HG03571 (cell line): ENCODE data around the gene LEF1.
"Not testable (repeated sequence)": the region's sequence is repeated elsewhere in the genome, so short reads cannot be mapped to it uniquely, and the experiment has no call there.

Experiments
- ATAC-seq: cut with Tn5 transposase; IDR thresholded peaks from one replicate; pipeline ENCODE4 v1.9.1; 2021; ENCODE audit not compliant: unreplicated experiment

Gene LEF1

DNA sequence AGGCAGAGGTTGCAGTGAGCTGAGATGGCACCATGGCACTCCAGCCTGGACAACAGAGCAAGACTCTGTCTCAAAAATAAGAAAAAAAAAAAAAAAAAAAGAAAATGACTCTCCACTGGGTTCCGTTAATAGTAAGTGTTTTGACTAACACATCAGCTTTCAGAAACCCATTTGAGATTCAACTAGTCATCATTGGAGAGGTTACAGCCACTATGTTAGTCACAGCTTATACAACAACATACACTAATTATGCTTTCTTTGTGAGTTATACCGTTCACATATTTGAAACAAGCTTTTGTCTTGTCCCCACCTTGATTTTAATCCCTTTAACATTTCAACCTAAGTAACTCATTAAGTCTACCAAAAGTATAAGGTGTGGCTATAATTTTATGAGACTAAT lies 130.8 kb downstream of the LEF1 start:
- ATAC-seq, result no peak

DNA sequence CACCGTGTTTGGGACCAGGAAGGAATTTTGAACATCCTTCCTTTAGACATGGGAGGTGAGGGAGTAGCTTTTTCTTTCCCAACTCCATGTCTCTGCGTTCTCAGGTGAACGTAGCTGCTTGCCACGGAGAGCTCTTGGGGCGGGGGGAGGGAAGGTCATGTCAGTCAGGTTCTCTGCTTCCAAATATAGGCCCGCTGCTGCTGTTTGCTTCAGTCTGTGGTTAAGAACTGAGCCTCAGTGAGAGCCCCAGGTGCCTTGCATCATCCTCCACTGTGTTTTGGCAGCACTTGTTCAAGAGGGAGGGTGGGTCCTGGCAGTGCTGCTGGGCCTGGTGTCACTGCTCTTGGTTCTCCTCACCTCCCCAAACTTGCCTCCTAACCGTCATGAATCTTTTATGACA lies 132.5 kb downstream of the LEF1 start:
- ATAC-seq, result peak; percentile 88

GRCh38 chr4:108035691-108036090 lies 133.0 kb downstream of the LEF1 start:
- no peak for ATAC-seq

DNA sequence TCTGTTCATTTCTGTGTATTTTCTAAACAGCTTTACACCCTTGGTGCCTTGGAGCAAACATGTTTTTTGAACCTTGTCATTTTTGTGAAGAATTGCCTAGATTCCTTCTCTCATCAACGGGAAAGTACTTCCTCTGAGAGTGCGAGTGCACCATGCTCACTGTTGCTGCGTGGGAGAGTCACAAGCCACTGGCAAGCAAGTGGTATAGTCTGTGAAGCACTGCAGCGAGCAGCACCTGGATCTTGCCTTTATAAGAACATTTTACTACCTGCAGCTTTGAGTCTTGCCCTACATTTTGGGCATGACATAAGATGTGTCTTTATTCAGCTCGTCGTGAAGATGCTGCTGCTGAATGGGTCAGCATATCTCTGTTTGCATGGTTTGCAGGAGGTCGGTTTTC lies 134.2 kb downstream of the LEF1 start:
- no peak for ATAC-seq

DNA sequence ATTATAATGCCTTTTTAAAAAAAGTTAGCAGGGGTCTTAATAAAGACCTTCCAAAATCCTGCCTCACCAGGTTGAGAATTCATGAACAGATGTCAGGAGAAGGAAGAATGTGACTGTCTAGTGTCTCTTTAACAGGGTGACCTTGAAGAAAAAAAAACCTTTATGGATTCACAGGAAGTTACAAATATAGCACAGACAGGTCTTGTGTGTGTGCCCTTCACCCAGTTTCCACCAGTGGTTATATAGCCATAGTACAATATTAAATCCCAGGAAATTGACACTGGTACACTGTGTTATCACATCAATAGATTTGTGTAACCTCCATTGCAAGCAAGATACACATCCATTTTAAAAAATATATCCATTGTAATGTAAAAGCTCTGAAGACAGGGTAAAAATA lies 135.4 kb downstream of the LEF1 start:
- no peak for ATAC-seq

- ATAC-seq, result no peak
Measured at GRCh38 chr4:108031427-108032083, 137.2 kb downstream of the LEF1 start.

GRCh38 chr4:108030332-108030731 lies 138.4 kb downstream of the LEF1 start:
- ATAC-seq, result peak; percentile 91

GRCh38 chr4:108029731-108030130 lies 139.0 kb downstream of the LEF1 start:
- no peak for ATAC-seq

DNA sequence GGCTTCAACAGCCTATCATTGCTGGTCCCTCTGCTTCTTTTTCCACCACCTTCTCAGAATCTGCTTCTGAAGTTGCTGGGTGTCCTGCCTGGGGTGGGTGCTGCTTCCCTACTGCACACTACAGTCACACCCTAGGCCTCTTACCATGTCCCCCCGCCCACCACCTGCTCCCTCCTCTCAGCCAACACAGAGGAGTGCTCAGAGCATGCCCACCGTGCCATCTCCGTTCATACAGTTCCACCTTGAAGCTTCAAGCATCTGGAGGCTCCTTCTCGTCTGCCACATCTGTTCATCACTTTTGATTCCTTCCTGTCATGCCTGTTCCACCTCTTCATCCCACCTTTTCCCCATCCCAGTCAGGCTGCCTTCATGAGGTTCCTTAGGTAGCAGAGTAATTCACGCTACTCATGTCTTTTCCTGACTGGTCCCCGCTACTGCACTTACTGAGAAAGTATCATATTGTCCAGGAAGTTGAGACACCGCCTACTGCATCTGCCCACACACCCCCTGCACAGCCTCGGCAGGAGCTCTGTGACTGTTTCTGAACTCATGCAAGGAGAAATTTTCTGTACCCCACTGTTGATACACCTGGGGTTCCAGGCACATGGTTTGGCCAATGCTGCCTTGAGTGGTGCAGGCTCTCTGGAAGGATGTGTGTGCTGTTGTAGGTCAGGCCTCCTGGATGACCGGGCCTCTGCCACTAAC lies 139.6 kb downstream of the LEF1 start:
- ATAC-seq, result no peak

DNA sequence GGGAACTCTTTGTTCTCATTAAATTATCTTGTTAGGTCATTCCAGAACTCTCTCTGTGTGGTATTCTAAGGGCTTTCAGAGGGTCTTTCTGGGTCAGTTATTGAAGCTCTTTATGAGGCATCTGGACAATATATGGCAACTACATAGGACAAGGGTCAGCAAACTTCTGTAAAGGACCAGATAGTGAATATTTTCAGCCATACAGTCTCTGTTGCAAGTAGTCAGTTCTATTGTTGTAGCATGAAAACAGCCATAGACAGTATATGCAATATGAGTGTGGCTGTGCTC lies 143.9 kb downstream of the LEF1 start:
- no peak for ATAC-seq

- no peak for ATAC-seq
Measured at GRCh38 chr4:108024085-108024877, 144.5 kb downstream of the LEF1 start.

DNA sequence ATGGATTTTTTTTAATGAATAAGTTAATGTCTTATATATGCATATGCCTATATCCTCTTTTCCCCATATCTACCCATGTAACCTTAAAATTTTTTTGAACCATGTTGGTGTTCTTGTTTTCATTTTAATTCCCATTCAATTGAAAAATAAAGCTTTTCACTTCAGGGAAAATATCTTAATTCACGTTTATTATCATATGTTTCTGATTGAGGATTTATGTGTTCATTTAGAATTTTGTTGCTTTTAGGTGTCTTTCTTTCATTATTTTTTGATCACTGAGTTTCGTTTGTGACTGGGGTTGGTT lies 149.9 kb downstream of the LEF1 start:
- no peak for ATAC-seq

DNA sequence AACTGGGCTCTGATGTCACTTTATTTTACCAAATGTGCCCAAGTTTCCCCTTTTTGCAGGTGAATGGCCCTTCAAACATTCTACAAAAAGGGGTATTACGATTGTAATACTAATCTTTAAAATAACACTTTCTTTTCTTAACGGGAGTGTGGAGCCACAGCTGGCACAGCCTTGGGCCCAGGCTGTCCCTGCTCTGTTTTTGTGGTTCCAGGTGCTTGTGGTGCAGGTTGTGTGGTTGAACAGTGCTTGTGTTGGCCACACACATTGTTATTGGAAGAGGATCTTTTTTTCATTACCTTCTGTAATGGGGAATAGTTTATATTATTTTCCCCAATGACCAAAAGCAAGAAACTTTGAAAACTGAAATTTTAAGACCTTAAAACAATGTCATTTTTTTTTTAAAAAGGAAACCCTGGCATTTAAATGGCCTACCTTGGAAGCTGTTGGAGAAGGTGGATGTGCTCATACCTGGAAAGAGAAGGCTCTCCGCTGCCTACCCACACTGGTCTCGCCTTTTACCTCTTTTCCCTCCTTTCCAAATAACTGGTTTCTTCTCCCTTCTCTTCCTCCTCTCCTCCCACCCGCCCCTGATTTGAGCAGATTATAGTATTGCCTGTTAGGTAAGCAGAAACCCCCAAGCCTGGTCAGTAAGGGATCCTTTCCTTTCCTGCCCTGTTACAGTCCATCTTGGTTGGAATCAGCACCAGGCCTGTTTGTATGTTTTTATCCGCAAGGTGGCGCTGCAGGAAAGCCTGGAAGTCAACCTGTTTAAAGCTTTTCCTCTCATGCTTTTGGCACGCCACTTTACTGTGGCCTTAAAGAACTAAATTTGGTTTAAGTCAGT lies 150.5 kb downstream of the LEF1 start:
- ATAC-seq, result peak; percentile 69

- ATAC-seq, result no peak
Measured at GRCh38 chr4:108013955-108014354, 154.8 kb downstream of the LEF1 start.

GRCh38 chr4:108013327-108013726 lies 155.4 kb downstream of the LEF1 start:
- no peak for ATAC-seq

GRCh38 chr4:108012382-108012781 lies 156.3 kb downstream of the LEF1 start:
- not testable (repeated sequence) for ATAC-seq

DNA sequence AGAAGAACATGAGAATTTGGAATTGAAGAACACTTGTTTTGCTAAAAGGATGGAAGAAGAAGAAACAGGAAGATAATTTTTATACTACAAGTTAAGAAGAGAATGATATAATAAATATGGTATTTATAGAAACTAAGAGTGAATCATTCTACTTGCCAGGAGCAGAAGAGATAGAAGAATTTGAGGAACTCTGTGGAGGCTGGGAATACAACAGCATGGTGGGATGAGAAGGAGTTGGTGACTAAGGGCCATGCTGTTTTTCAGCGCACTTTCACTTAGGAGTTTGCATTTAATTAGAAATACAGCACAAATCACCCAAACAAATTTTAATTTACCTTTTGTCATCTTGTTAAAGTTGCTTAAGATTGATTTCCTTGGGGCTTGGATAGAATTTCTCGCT lies 158.6 kb downstream of the LEF1 start:
- no peak for ATAC-seq

- ATAC-seq, result no peak
Measured at GRCh38 chr4:108008721-108009120, 160.0 kb downstream of the LEF1 start.

- no peak for ATAC-seq
Measured at GRCh38 chr4:108007984-108008383, 160.7 kb downstream of the LEF1 start.

DNA sequence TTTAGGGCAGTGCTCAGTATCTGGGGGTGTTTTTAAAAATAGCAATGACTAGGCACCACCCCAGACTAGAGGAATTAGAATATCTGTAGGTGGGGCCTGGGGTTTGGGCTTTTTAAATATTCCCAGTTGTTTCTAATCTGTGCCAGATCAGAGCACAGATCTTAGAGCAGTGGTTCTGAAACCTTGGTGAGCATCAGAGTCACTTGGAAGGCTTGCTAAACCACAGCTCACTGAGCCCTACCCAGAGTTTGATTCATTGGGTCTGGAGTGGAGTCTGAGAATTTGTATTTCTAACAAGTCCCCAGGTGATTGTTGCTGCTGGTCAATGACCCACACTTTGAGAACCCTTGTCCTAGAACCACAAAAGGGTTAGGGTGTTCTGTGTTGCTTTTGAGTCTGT lies 162.4 kb downstream of the LEF1 start:
- ATAC-seq, result no peak

- ATAC-seq, result no peak
Measured at GRCh38 chr4:108005807-108006206, 162.9 kb downstream of the LEF1 start.

DNA sequence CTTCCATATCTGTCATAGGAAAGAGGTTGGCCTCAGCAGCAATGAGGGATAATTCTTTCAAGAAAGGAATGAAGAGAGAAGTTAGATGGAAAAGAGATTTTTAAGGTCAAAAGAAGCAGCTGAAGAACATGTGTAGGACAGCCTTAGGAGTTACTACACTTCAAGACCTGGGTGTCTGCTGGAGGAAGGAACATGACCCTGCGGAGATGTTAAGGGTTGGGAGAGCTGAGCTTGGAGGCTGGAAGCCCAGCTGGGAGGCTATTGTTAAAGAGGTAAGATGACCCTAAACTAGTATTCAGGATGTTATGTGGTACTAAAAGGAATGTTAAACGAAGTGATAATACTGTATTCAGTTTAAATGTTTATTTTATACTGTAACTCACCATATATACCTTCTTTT lies 164.1 kb downstream of the LEF1 start:
- no peak for ATAC-seq
